HepG2 (cell line): ENCODE data around the gene TCAF1. TPM values are rescaled to one million over a fixed set of nuclear protein-coding genes. Genes with fewer than 3 reads are reported as not detected.

Experiments used
- BATF2 ChIP-seq: sonication (generic); formaldehyde crosslinking; IDR thresholded peaks from 2 replicates; pipeline ENCODE4 v1.8.0; 2022; ENCODE audit warnings: mild to moderate bottlenecking, missing genetic modification reagents, moderate library complexity
- ELF3 ChIP-seq: IDR thresholded peaks from 2 replicates; pipeline ENCODE4 v1.6.1; 2016; ENCODE audit warnings: missing genetic modification reagents, missing compliant biosample characterization
- FOXA3 ChIP-seq: IDR thresholded peaks from 2 replicates; pipeline ENCODE4 v1.6.1; 2016; ENCODE audit warnings: missing genetic modification reagents, missing compliant biosample characterization
- HES4 ChIP-seq: sonication (generic); formaldehyde crosslinking; IDR thresholded peaks from 2 replicates; pipeline ENCODE4 v1.9.0; 2021; ENCODE audit warnings: mild to moderate bottlenecking, missing genetic modification reagents, borderline replicate concordance
- KLF12 ChIP-seq: sonication (generic); formaldehyde crosslinking; IDR thresholded peaks from 2 replicates; pipeline ENCODE4 v1.4.0; 2020; ENCODE audit warnings: missing genetic modification reagents, borderline replicate concordance
- MTA1 ChIP-seq: sonication (generic); formaldehyde crosslinking; IDR thresholded peaks from 2 replicates; pipeline ENCODE4 v1.4.0; 2020; ENCODE audit warnings: missing genetic modification reagents, mild to moderate bottlenecking, borderline replicate concordance
- MYC ChIP-seq: sonication (generic); formaldehyde crosslinking; IDR thresholded peaks from 2 replicates; pipeline ENCODE4 v1.9.0; 2021; ENCODE audit warnings: missing genetic modification reagents, borderline replicate concordance
- MZF1 ChIP-seq: sonication (generic); formaldehyde crosslinking; IDR thresholded peaks from 2 replicates; pipeline ENCODE4 v1.8.1; 2023; ENCODE audit warnings: mild to moderate bottlenecking, missing genetic modification reagents, borderline replicate concordance
- RFXAP ChIP-seq: sonication (generic); formaldehyde crosslinking; IDR thresholded peaks from 2 replicates; pipeline ENCODE4 v1.4.0; 2020; ENCODE audit warnings: missing genetic modification reagents, borderline replicate concordance
- TERF1 ChIP-seq: sonication (generic); formaldehyde crosslinking; IDR thresholded peaks from 2 replicates; pipeline ENCODE4 v1.8.0; 2022; ENCODE audit warnings: mild to moderate bottlenecking, missing genetic modification reagents, moderate library complexity
- USF2 ChIP-seq, 2 experiments: sonication (generic) in 1 of 2; formaldehyde crosslinking in 1 of 2; IDR thresholded peaks; 2 replicates each; pipeline versions ENCODE4 v1.5.1 to v1.6.1; 2011 to 2020; ENCODE audit warnings: borderline replicate concordance in 1 of 2, low read depth in 1 of 2, low read length in 1 of 2, mild to moderate bottlenecking in 1 of 2, missing genetic modification reagents in 1 of 2, moderate library complexity in 1 of 2
- ZBED4 ChIP-seq: sonication (generic); formaldehyde crosslinking; IDR thresholded peaks from 2 replicates; pipeline ENCODE4 v1.4.0; 2020; ENCODE audit warnings: missing genetic modification reagents, borderline replicate concordance
- ZMAT3 ChIP-seq: sonication (generic); formaldehyde crosslinking; conservative IDR thresholded peaks from 2 replicates; pipeline ENCODE4 v1.7.0; 2021; ENCODE audit warnings: missing genetic modification reagents
- ZNF280B ChIP-seq: sonication (generic); formaldehyde crosslinking; IDR thresholded peaks from 2 replicates; pipeline ENCODE4 v1.5.0; 2020; ENCODE audit warnings: missing genetic modification reagents, mild to moderate bottlenecking, borderline replicate concordance
- ZNF280D ChIP-seq: sonication (generic); formaldehyde crosslinking; IDR thresholded peaks from 2 replicates; pipeline ENCODE4 v1.5.1; 2020; ENCODE audit warnings: mild to moderate bottlenecking, missing genetic modification reagents
- polyA plus RNA-seq, 8 experiments: library from polyadenylated mRNA; depleted of rRNA in 3 of 8; stranded (reverse) in 7 of 8; unstranded in 1 of 8; fragments of >200 nt; fragmentation: Illumina TruSeq in 4 of 8; extraction: Trizol in 4 of 8; gene quantifications; 2 replicates each; pipeline versions ENCODE4 v1.2.1 to v1.2.3, GENCODE V29; 2011 to 2016; ENCODE audit warnings: low read depth in 4 of 8, missing spikeins in 1 of 8, mixed read lengths in 1 of 8; ENCODE audit not compliant: insufficient read depth in 1 of 8
- total RNA-seq, 5 experiments: library from RNA; depleted of rRNA; stranded (reverse); fragments of >200 nt; fragmentation: Illumina TruSeq; extraction: Trizol; gene quantifications; 2 replicates each; pipeline ENCODE4 v1.2.3, GENCODE V29; 2016; ENCODE audit warnings: low read depth in 1 of 5

Gene TCAF1
- total and polyA plus RNA-seq, 2 of the 13 experiments (the other 11 are each of a cell fraction or from before 2014, with no cell fraction given) = 36.2 to 101 TPM

- peak; percentile 42; the same call in 1 of the 2 replicates for TF ChIP-seq USF2 (IDR thresholded peaks at IDR 0.05; ENCODE audit: low read depth, low read length)
- peak; percentile 56; the same call in 1 of the 2 replicates for TF ChIP-seq USF2 (CRISPR knock-in tag; IDR thresholded peaks at IDR 0.05; ENCODE audit: borderline replicate concordance)
- TF ChIP-seq BATF2 (CRISPR knock-in tag) = no peak
- TF ChIP-seq ZBED4 (CRISPR knock-in tag) = 0 out of 2 replicates have a peak, but pooled peaks have one; percentile 60
- TF ChIP-seq ELF3 (CRISPR knock-in tag) = peak; percentile 52; the same call in 1 of the 2 replicates
- TF ChIP-seq MYC (CRISPR knock-in tag) = peak; percentile 74; the same call in 1 of the 2 replicates
- no peak for TF ChIP-seq KLF12 (CRISPR knock-in tag)
- TF ChIP-seq ZNF280D = no peak
- no peak for TF ChIP-seq HES4 (CRISPR knock-in tag)
- no peak for TF ChIP-seq ZNF280B (CRISPR knock-in tag)
- TF ChIP-seq TERF1 = no peak
- peak; percentile 91 for TF ChIP-seq FOXA3
- peak; percentile 78; the same call in 1 of the 2 replicates for TF ChIP-seq MTA1 (CRISPR knock-in tag)
- TF ChIP-seq MZF1 = no peak
- no peak; the same call in 1 of the 2 replicates for TF ChIP-seq ZMAT3 (CRISPR knock-in tag)
- TF ChIP-seq RFXAP = no peak
These were observed 1.7 kb downstream of the TCAF1 start (continued) for GRCh38 chr7:143900230-143900766.
